Measurements from ENCODE around the gene ATP23. TPM values are rescaled to one million over a fixed set of nuclear protein-coding genes. Genes with fewer than 3 reads are reported as not detected.

The ATP23 gene
- total and polyA plus RNA-seq, 2 donors (not counting 3 experiments of a cell fraction or from before 2014, with no cell fraction given), result 5.9 to 9.0 TPM

DNA sequence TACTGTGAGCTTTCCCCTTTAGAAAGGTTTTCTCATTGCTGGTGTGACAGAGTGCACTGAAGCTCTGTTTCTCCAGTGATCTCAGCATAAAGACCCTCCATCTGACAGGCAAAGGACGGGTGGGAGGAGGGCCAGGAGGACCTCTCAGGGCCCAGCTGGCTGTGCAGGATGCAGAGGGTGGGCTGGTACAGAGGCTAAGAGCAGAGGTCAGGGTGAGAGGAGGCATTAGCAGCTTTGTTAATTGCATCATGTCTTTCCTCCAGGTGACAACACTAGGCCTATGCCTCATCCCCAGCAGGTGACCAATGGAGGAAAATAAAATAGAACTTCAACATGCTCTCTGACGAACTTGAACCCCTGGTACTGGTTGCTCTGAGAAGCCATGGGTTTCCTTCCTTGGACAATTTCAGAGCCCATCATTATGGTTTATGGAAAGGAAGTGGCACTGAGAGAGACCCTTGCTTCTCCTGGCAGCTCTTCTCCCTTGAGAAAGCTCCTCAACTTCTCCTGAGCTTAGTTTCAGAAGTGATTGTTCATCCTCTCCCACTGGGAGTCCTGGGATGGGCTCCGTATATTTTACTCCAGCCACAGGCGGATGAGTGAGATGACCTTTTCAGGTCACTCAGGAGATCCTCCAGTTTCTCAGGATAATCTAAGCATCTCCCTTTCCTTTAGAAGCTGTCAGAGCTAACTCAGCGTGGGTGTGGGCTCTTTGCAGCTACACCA, 45.8 kb upstream of the ATP23 start:
- ChIA-PET POLR2A (interaction anchor here (1.6 to 2.2 kb wide), 4 partner anchors 31 to 93 kb away, joined by 3 to 18 read pairs (median 5); partner anchors contain the start of genes ATP23 and CTDSP2), CTCF (interaction anchor here (0.8 to 7.5 kb wide), 10 partner anchors 22 to 129 kb away, joined by 3 to 139 read pairs (median 10); partner anchors contain the start of genes CTDSP2 and TSFM)
- dilution Hi-C loops (cut with MboI; ENCODE audit: extremely low pct_ligation_motif_present, low sequenced_read_pairs) (no loop called here), intact Hi-C loops (cut with micrococcal nuclease) (loop anchor here (1.0 to 2.0 kb wide), 2 partner anchors 31 to 64 kb away; no protein-coding TSS in a partner anchor)
- H3K27me3 ChIP-seq (ENCODE audit: control insufficient read depth in 2 of 2, insufficient read depth in 2 of 2, low read length in 2 of 2), result no peaks in the 10 kb centered on the region
- H3K4me3 ChIP-seq (replicated peaks in 1 of 3; ENCODE audit: insufficient read depth in 1 of 3, low read depth in 1 of 3, low read length in 3 of 3), result no peak overlapping the region
- H3K9me3 ChIP-seq (replicated peaks; ENCODE audit: control insufficient read depth, insufficient read depth, low read length), result no peaks in the 10 kb centered on the region
- H3K27ac ChIP-seq (ENCODE audit: insufficient read depth, low read depth, low read length), result no peak overlapping the region
- no peaks in the 10 kb centered on the region for H3K36me3 ChIP-seq (ENCODE audit: control insufficient read depth in 2 of 2, extremely low read depth in 1 of 2, insufficient read depth in 2 of 2, low read length in 2 of 2)
- no peaks in the 10 kb centered on the region for H3K9me1 ChIP-seq (replicated peaks; ENCODE audit: control insufficient read depth, extremely low read depth, insufficient read depth, low read length)
- H3K4me2 ChIP-seq (ENCODE audit: insufficient read depth, low read length), result no peak overlapping the region
- peak overlapping the region; percentile 94 for H2AFZ ChIP-seq (ENCODE audit: low read depth, low read length)
- no TSS peak for BruUV-seq (replicated peaks)
- DNase-seq (ENCODE audit: low read depth, low spot score) (no peak), FAIRE-seq (no peak)
- TF ChIP-seq EZH2 (IDR thresholded peaks at IDR 0.05; ENCODE audit: borderline replicate concordance, low read depth, low read length, severe bottlenecking) (no peak), JUN (IDR thresholded peaks at IDR 0.05; ENCODE audit: borderline replicate concordance, insufficient read depth, insufficient read length, low read depth) (no peak)
- H3K4me1 ChIP-seq (ENCODE audit: control insufficient read depth, extremely low read depth, insufficient read depth, low read length), result peaks cover 32% of the 10 kb centered on the region
- no peaks in the 10 kb centered on the region for H4K20me1 ChIP-seq (replicated peaks; ENCODE audit: control insufficient read depth, extremely low read depth, insufficient read depth, low read length)
- H3K9ac ChIP-seq (replicated peaks; ENCODE audit: extremely low read depth, insufficient read depth, low read length), result no peak overlapping the region
- H3K79me2 ChIP-seq (ENCODE audit: control insufficient read depth, insufficient read depth, low read length), result no peaks in the 10 kb centered on the region

DNA sequence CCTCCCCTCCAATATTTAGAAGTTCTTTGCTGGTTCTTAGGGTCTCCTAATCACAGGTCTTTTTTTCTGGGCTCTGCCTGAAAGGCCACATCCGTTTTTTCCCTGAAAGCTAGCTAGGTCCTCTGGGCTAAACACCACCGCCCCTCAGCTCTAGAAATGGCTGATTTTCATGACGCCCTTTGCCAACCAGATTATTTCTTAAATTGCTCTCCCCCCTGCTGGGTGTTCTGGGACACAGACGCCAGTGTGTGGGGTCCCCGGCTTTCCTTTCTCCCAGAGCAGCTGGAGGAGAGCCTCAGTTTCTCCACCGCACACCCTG, 45.3 kb upstream of the ATP23 start:
- FAIRE-seq, result peak; percentile 35
- peak overlapping the region; percentile 63 for H3K9ac ChIP-seq (replicated peaks; ENCODE audit: extremely low read depth, insufficient read depth, low read length)
- peaks cover 32% of the 10 kb centered on the region for H3K4me1 ChIP-seq (ENCODE audit: control insufficient read depth, extremely low read depth, insufficient read depth, low read length)
- peak overlapping the region; percentile 94 for H2AFZ ChIP-seq (ENCODE audit: low read depth, low read length)
- no peaks in the 10 kb centered on the region for H3K9me3 ChIP-seq (replicated peaks; ENCODE audit: control insufficient read depth, insufficient read depth, low read length)
- H3K9me1 ChIP-seq (replicated peaks; ENCODE audit: control insufficient read depth, extremely low read depth, insufficient read depth, low read length), result no peaks in the 10 kb centered on the region
- H3K4me2 ChIP-seq (ENCODE audit: insufficient read depth, low read length), result peak overlapping the region; percentile 79
- H3K4me3 ChIP-seq (replicated peaks in 1 of 3; ENCODE audit: insufficient read depth in 1 of 3, low read depth in 1 of 3, low read length in 3 of 3), result peak overlapping the region; percentile 39 to 50 (median 44)
- no peak for DNase-seq (ENCODE audit: low read depth, low spot score)
- H3K36me3 ChIP-seq (ENCODE audit: control insufficient read depth in 2 of 2, extremely low read depth in 1 of 2, insufficient read depth in 2 of 2, low read length in 2 of 2), result no peaks in the 10 kb centered on the region
- H3K27me3 ChIP-seq (ENCODE audit: control insufficient read depth in 2 of 2, insufficient read depth in 2 of 2, low read length in 2 of 2), result no peaks in the 10 kb centered on the region
- H3K79me2 ChIP-seq (ENCODE audit: control insufficient read depth, insufficient read depth, low read length), result no peaks in the 10 kb centered on the region
- BruUV-seq (replicated peaks), result TSS peak; percentile 31
- H4K20me1 ChIP-seq (replicated peaks; ENCODE audit: control insufficient read depth, extremely low read depth, insufficient read depth, low read length), result no peaks in the 10 kb centered on the region
- H3K27ac ChIP-seq (ENCODE audit: insufficient read depth, low read depth, low read length), result peak overlapping the region; percentile 36
- TF ChIP-seq, protein P1, sequence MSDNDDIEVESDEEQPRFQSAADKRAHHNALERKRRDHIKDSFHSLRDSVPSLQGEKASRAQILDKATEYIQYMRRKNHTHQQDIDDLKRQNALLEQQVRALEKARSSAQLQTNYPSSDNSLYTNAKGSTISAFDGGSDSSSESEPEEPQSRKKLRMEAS (IDR thresholded peaks at IDR 0.05; ENCODE audit: insufficient read depth, insufficient read length), result no peak
- TF ChIP-seq JUN (IDR thresholded peaks at IDR 0.05; ENCODE audit: borderline replicate concordance, insufficient read depth, insufficient read length, low read depth) (no peak), MYC (IDR thresholded peaks at IDR 0.05; ENCODE audit: low read depth, low read length) (no peak), EZH2 (IDR thresholded peaks at IDR 0.05; ENCODE audit: borderline replicate concordance, low read depth, low read length, severe bottlenecking) (no peak), GATA2 (IDR thresholded peaks at IDR 0.05; ENCODE audit: insufficient read depth, insufficient read length, low read depth, low read length) (no peak), POLR2AphosphoS5 (IDR thresholded peaks at IDR 0.05; ENCODE audit: insufficient read depth, low read depth, low read length) (no peak)
- dilution Hi-C loops (cut with MboI; ENCODE audit: extremely low pct_ligation_motif_present, low sequenced_read_pairs), result no loop called here
- intact Hi-C loops (cut with micrococcal nuclease), result loop anchor here (1.0 to 2.0 kb wide), 2 partner anchors 31 to 65 kb away; no protein-coding TSS in a partner anchor
- CTCF ChIA-PET, result interaction anchor here (0.7 to 7.5 kb wide), 12 partner anchors 8 to 130 kb away, joined by 3 to 139 read pairs (median 11); partner anchors contain the start of genes CTDSP2 and TSFM
- POLR2A ChIA-PET, result interaction anchor here (1.6 to 2.4 kb wide), 5 partner anchors 31 to 93 kb away, joined by 3 to 18 read pairs (median 6); partner anchors contain the start of genes ATP23 and CTDSP2

All from endothelial cell of umbilical vein (primary cell).